H1 (cell line): ENCODE measurements around the gene UQCC5. TPM values are rescaled to one million over a fixed set of nuclear protein-coding genes. Genes with fewer than 3 reads are reported as not detected.

ENCODE experiments used
- CTCF ChIA-PET: fragments of 300-600 bp; sonication (Branson Sonifier 250); formaldehyde crosslinking; loops from one replicate; lab custom pipeline; 2021; ENCODE audit not compliant: partially characterized antibody; lab: Charles Lee
- POLR2A ChIA-PET: fragments of 300-600 bp; sonication (Branson Sonifier 250); formaldehyde crosslinking; loops from one replicate; lab custom pipeline; 2021; ENCODE audit warnings: inconsistent platforms; ENCODE audit not compliant: partially characterized antibody; lab: Charles Lee
- DNase-seq, 2 experiments: peaks; one replicate each; pipeline versions ENCODE4 v3.0.0 to v3.0.0-alpha.2; 2010 to 2022; ENCODE audit warnings: low spot score in 2 of 2, low read depth in 1 of 2, mixed read lengths in 1 of 2
- FAIRE-seq: peaks from 2 replicates; lab custom pipeline; 2011; peaks lifted over from hg19 to GRCh38; lab: Jason Lieb, UNC
- H2AFZ ChIP-seq: 2 replicates; pipeline ENCODE4 v1.8.1; 2012; ENCODE audit warnings: low read length, inconsistent platforms
- H2AK5ac ChIP-seq: 2 replicates; pipeline ENCODE4 v1.6.1; 2013; ENCODE audit warnings: low read depth, low read length
- H2BK120ac ChIP-seq: replicated peaks from 2 replicates; pipeline ENCODE3; 2013; ENCODE audit warnings: low read depth, low read length, inconsistent platforms
- H2BK12ac ChIP-seq: 2 replicates; pipeline ENCODE4 v1.6.1; 2013; ENCODE audit warnings: low read depth, low read length
- H2BK15ac ChIP-seq: 2 replicates; pipeline ENCODE4 v1.6.1; 2013; ENCODE audit warnings: low read length
- H2BK20ac ChIP-seq: 2 replicates; pipeline ENCODE4 v1.6.1; 2013; ENCODE audit warnings: low read length
- H2BK5ac ChIP-seq: 2 replicates; pipeline ENCODE4 v1.6.1; 2013; ENCODE audit warnings: low read depth, low read length
- H3K14ac ChIP-seq: 2 replicates; pipeline ENCODE4 v1.6.1; 2013; ENCODE audit warnings: inconsistent platforms; ENCODE audit not compliant: insufficient read length
- H3K18ac ChIP-seq: 2 replicates; pipeline ENCODE4 v1.6.1; 2013; ENCODE audit warnings: low read length; ENCODE audit errors: extremely low read depth
- H3K23ac ChIP-seq: 2 replicates; pipeline ENCODE4 v1.6.1; 2013; ENCODE audit warnings: inconsistent platforms; ENCODE audit not compliant: insufficient read length
- H3K23me2 ChIP-seq: 2 replicates; pipeline ENCODE4 v1.6.1; 2013; ENCODE audit warnings: low read depth, low read length
- H3K27ac ChIP-seq: 2 replicates; pipeline ENCODE4 v1.6.1; 2011; ENCODE audit warnings: low read depth, low read length, inconsistent platforms
- H3K27me3 ChIP-seq, 4 experiments: replicated peaks in 1 of 4; 1 replicate in 1 of 4; 2 replicates in 3 of 4; pipeline versions ENCODE4 v1.6.1 to v1.8.1; 2011 to 2013; ENCODE audit warnings: low read length in 3 of 4, mild to moderate bottlenecking in 3 of 4, inconsistent platforms in 2 of 4, mixed read lengths in 2 of 4, moderate library complexity in 1 of 4; ENCODE audit not compliant: control insufficient read depth in 3 of 4, insufficient read depth in 3 of 4; ENCODE audit errors: extremely low read depth in 1 of 4
- H3K36me3 ChIP-seq, 4 experiments: 2 replicates each; pipeline versions ENCODE4 v1.6.1 to v1.8.1; 2011 to 2013; ENCODE audit warnings: mild to moderate bottlenecking in 4 of 4, low read length in 3 of 4, moderate library complexity in 2 of 4, control low read depth in 1 of 4, inconsistent platforms in 1 of 4; ENCODE audit not compliant: insufficient read depth in 4 of 4, control insufficient read depth in 2 of 4
- H3K4ac ChIP-seq: replicated peaks from 2 replicates; pipeline ENCODE3; 2013; ENCODE audit warnings: low read length, low read depth, mixed read lengths, inconsistent platforms; ENCODE audit not compliant: insufficient read length
- H3K4me1 ChIP-seq, 4 experiments: replicated peaks in 1 of 4; 1 replicate in 1 of 4; 2 replicates in 3 of 4; pipeline versions ENCODE4 v1.6.1 to v1.8.1; 2011 to 2013; ENCODE audit warnings: low read length in 3 of 4, inconsistent platforms in 2 of 4, mixed read lengths in 1 of 4; ENCODE audit not compliant: insufficient read depth in 4 of 4, control insufficient read depth in 3 of 4
- H3K4me2 ChIP-seq, 2 experiments: 2 replicates each; pipeline versions ENCODE4 v1.6.1 to v1.8.1; 2011 to 2013; ENCODE audit warnings: low read depth in 2 of 2, low read length in 2 of 2, control low read depth in 1 of 2, inconsistent platforms in 1 of 2, mild to moderate bottlenecking in 1 of 2; ENCODE audit not compliant: insufficient read depth in 1 of 2
- H3K4me3 ChIP-seq, 4 experiments: fragments of 200-600, 300-600 bp in 1 of 4; sonication (generic), shearing (Covaris generic), sonication (Bioruptor Twin) in 1 of 4; 2 replicates each; pipeline versions ENCODE4 v1.5.1 to v1.8.1; 2011 to 2016; ENCODE audit warnings: low read length in 4 of 4, low read depth in 3 of 4, control low read depth in 2 of 4, inconsistent platforms in 2 of 4, mild to moderate bottlenecking in 2 of 4, mixed read lengths in 1 of 4, moderate library complexity in 1 of 4; ENCODE audit not compliant: insufficient read depth in 2 of 4; ENCODE audit errors: extremely low read depth in 1 of 4
- H3K56ac ChIP-seq: replicated peaks from 2 replicates; pipeline ENCODE3; 2013; ENCODE audit warnings: low read depth, mild to moderate bottlenecking, mixed read lengths, low read length, inconsistent platforms; ENCODE audit not compliant: insufficient read length
- H3K79me1 ChIP-seq: 2 replicates; pipeline ENCODE4 v1.6.1; 2013; ENCODE audit warnings: low read depth, low read length, control low read depth
- H3K79me2 ChIP-seq, 2 experiments: 2 replicates each; pipeline versions ENCODE4 v1.6.1 to v1.8.1; 2012 to 2013; ENCODE audit warnings: low read length in 2 of 2, mild to moderate bottlenecking in 2 of 2, inconsistent platforms in 1 of 2; ENCODE audit not compliant: insufficient read depth in 2 of 2, control insufficient read depth in 1 of 2
- H3K9ac ChIP-seq, 4 experiments: replicated peaks in 1 of 4; 1 replicate in 1 of 4; 2 replicates in 3 of 4; pipeline versions ENCODE4 v1.6.1 to v1.8.1; 2011 to 2013; ENCODE audit warnings: low read depth in 3 of 4, low read length in 3 of 4, control low read depth in 2 of 4, mild to moderate bottlenecking in 2 of 4, moderate library complexity in 2 of 4, inconsistent platforms in 1 of 4; ENCODE audit errors: extremely low read depth in 1 of 4
- H3K9me3 ChIP-seq, 2 experiments: 2 replicates each; pipeline versions ENCODE4 v1.6.1 to v1.8.1; 2012 to 2013; ENCODE audit warnings: mild to moderate bottlenecking in 2 of 2, moderate library complexity in 2 of 2, control low read depth in 1 of 2, inconsistent platforms in 1 of 2, low read depth in 1 of 2, low read length in 1 of 2, mixed read lengths in 1 of 2; ENCODE audit not compliant: insufficient read depth in 2 of 2
- H4K20me1 ChIP-seq, 2 experiments: replicated peaks in 1 of 2; 2 replicates each; pipeline versions ENCODE3 to v1.8.1; 2011 to 2013; ENCODE audit warnings: inconsistent platforms in 2 of 2, low read length in 2 of 2, mild to moderate bottlenecking in 1 of 2; ENCODE audit not compliant: insufficient read depth in 2 of 2, control insufficient read depth in 1 of 2
- H4K5ac ChIP-seq: 2 replicates; pipeline ENCODE4 v1.6.1; 2013; ENCODE audit warnings: low read length, low read depth, mixed read lengths, inconsistent platforms; ENCODE audit not compliant: insufficient read length
- H4K8ac ChIP-seq: 2 replicates; pipeline ENCODE4 v1.8.0; 2013; ENCODE audit warnings: mild to moderate bottlenecking, moderate library complexity, low read length, inconsistent platforms; ENCODE audit not compliant: insufficient read depth; ENCODE audit errors: extremely low read depth
- H4K91ac ChIP-seq: replicated peaks from 2 replicates; pipeline ENCODE3; 2013; ENCODE audit warnings: low read length, mixed read lengths, inconsistent platforms; ENCODE audit not compliant: insufficient read length
- ASH2L ChIP-seq: fragments of 200-600, 300-600 bp; sonication (generic); IDR thresholded peaks from one replicate; pipeline ENCODE4 v1.7.1; 2017; ENCODE audit warnings: low read length
- BCL11A ChIP-seq, 2 experiments: IDR thresholded peaks; one replicate each; pipeline ENCODE4 v1.6.1; 2011; ENCODE audit warnings: low read depth in 2 of 2, low read length in 2 of 2, mild to moderate bottlenecking in 2 of 2
- CBX8 ChIP-seq: fragments of 300-800, 300-1000 bp; sonication (generic); IDR thresholded peaks from 2 replicates; pipeline ENCODE4 v1.7.1; 2016; ENCODE audit warnings: low read depth, low read length, borderline replicate concordance
- CEBPB ChIP-seq: IDR thresholded peaks from 2 replicates; pipeline ENCODE4 v1.6.1; 2012; ENCODE audit warnings: low read depth, low read length
- CREB1 ChIP-seq: IDR thresholded peaks from 2 replicates; pipeline ENCODE4 v1.6.1; 2012; ENCODE audit warnings: inconsistent platforms
- EGR1 ChIP-seq: IDR thresholded peaks from 2 replicates; pipeline ENCODE4 v1.6.1; 2011; ENCODE audit warnings: low read depth, low read length, borderline replicate concordance
- GTF2F1 ChIP-seq: IDR thresholded peaks from 2 replicates; pipeline ENCODE4 v1.6.1; 2012; ENCODE audit warnings: low read depth, low read length, improper control_type of control experiment, borderline replicate concordance
- KDM5A ChIP-seq: fragments of 200-600 bp; IDR thresholded peaks from 2 replicates; pipeline ENCODE4 v1.7.1; 2012; ENCODE audit warnings: mild to moderate bottlenecking, low read length, inconsistent platforms, mixed read lengths
- SIN3A ChIP-seq, 2 experiments: IDR thresholded peaks in 1 of 2; conservative IDR thresholded peaks in 1 of 2; 2 replicates each; pipeline ENCODE4 v1.6.1; 2011 to 2012; ENCODE audit warnings: low read length in 2 of 2, improper control_type of control experiment in 1 of 2, low read depth in 1 of 2, mild to moderate bottlenecking in 1 of 2
- TEAD4 ChIP-seq: IDR thresholded peaks from 2 replicates; pipeline ENCODE4 v1.6.1; 2012; ENCODE audit warnings: low read depth, low read length, inconsistent platforms, mixed read lengths
- WGBS, 2 experiments: shearing (Covaris generic) in 1 of 2; methylation state at CpG; one replicate each; pipeline versions ENCODE4 v1.1.6 to v1.1.7; 2013 to 2015; ENCODE audit warnings: low lambda C conversion rate in 2 of 2, mixed read lengths in 2 of 2, inconsistent platforms in 1 of 2, low coverage in 1 of 2, missing lambda C conversion rate in 1 of 2; ENCODE audit not compliant: insufficient replicate concordance in 2 of 2, insufficient coverage in 1 of 2, insufficient read length in 1 of 2; ENCODE audit errors: extremely low coverage in 1 of 2, missing lambda C conversion rate in 1 of 2; 5-methylcytosine and 5-hydroxymethylcytosine counted together
- polyA plus RNA-seq, 7 experiments: library from polyadenylated mRNA; depleted of rRNA in 3 of 7; stranded (reverse) in 5 of 7; unstranded in 2 of 7; fragments of >200 nt in 5 of 7; fragments of 200-250 nt in 2 of 7; gene quantifications; 1 replicate in 5 of 7; 2 replicates in 1 of 7; 4 replicates in 1 of 7; pipeline versions ENCODE4 v1.2.1 to v1.2.3, GENCODE V29; 2011 to 2013; ENCODE audit warnings: missing spikeins in 2 of 7, mixed read lengths in 2 of 7
- total RNA-seq: library from RNA; stranded (reverse); fragmentation: NEBNext Ultra II Directional; extraction: Animal tissue kit (Norgen Biotek cat#: 25700); gene quantifications from 2 replicates; pipeline ENCODE4 v1.2.1, GENCODE V29; 2021
- TF ChIP-seq, protein P1 (sequence below): IDR thresholded peaks from 2 replicates; pipeline ENCODE4 v1.6.1; 2012; ENCODE audit warnings: inconsistent platforms
- TF ChIP-seq, protein P2 (sequence below), 3 experiments: IDR thresholded peaks; 1 replicate in 2 of 3; 2 replicates in 1 of 3; pipeline versions ENCODE4 v1.5.1 to v1.6.1; 2011; ENCODE audit warnings: low read length in 3 of 3, mild to moderate bottlenecking in 3 of 3, inconsistent platforms in 2 of 3, low read depth in 1 of 3, moderate library complexity in 1 of 3; ENCODE audit not compliant: insufficient read depth in 1 of 3; ENCODE audit errors: control extremely low read depth in 1 of 3

UQCC5 gene
- total and polyA plus RNA-seq, 2 of the 8 experiments (the other 6 are each of a cell fraction or from before 2014, with no cell fraction given) = 35.0 to 37.7 TPM

DNA sequence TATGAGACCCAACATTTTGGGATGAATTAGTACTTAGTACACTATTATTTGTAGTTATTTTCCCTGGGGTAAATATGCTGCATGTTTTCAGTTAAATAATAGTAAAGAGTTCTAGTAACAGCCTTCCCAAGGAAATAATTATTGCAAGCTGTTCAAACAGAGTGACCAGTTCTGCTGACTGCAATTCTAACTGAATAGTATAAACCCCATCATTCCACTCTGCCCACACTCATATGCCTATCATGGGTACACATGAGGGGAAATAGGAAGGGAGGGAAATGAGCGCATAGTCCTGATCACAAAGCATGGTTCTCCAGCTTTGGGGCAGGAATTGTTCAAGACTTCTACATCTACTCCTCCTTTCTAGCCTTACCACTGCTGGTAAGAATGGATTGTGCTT is 18.7 kb downstream of the UQCC5 start:
- ChIA-PET CTCF (no interaction called here), POLR2A (no interaction called here)
- TF ChIP-seq EGR1 (no peak), KDM5A (no peak), GTF2F1 (no peak), SIN3A (conservative IDR thresholded peaks at IDR 0.05 in 1 of 2, IDR thresholded peaks at IDR 0.05 in 1 of 2; ENCODE audit: low read depth in 1 of 2, low read length in 2 of 2) (no peak), CEBPB (no peak), ASH2L (no peak), CREB1 (no peak), CBX8 (no peak), BCL11A (IDR thresholded peaks at IDR 0.05; ENCODE audit: low read depth in 2 of 2, low read length in 2 of 2) (no peak), TEAD4 (no peak)
- TF ChIP-seq, protein P1, sequence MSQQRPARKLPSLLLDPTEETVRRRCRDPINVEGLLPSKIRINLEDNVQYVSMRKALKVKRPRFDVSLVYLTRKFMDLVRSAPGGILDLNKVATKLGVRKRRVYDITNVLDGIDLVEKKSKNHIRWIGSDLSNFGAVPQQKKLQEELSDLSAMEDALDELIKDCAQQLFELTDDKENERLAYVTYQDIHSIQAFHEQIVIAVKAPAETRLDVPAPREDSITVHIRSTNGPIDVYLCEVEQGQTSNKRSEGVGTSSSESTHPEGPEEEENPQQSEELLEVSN = no peak
- TF ChIP-seq, protein P2, sequence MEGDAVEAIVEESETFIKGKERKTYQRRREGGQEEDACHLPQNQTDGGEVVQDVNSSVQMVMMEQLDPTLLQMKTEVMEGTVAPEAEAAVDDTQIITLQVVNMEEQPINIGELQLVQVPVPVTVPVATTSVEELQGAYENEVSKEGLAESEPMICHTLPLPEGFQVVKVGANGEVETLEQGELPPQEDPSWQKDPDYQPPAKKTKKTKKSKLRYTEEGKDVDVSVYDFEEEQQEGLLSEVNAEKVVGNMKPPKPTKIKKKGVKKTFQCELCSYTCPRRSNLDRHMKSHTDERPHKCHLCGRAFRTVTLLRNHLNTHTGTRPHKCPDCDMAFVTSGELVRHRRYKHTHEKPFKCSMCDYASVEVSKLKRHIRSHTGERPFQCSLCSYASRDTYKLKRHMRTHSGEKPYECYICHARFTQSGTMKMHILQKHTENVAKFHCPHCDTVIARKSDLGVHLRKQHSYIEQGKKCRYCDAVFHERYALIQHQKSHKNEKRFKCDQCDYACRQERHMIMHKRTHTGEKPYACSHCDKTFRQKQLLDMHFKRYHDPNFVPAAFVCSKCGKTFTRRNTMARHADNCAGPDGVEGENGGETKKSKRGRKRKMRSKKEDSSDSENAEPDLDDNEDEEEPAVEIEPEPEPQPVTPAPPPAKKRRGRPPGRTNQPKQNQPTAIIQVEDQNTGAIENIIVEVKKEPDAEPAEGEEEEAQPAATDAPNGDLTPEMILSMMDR (IDR thresholded peaks at IDR 0.05; ENCODE audit: control extremely low read depth in 1 of 3, insufficient read depth in 1 of 3, low read depth in 1 of 3, low read length in 3 of 3) = no peak

More for the DNA sequence above, 18.7 kb downstream of the UQCC5 start:
- Histone ChIP-seq H2AK5ac (no peak overlapping the region), H3K9me3 (no peaks in the 10 kb centered on the region), H3K27ac (no peak overlapping the region), H3K9ac (no peak overlapping the region), H3K18ac (no peak overlapping the region), H2AFZ (no peak overlapping the region), H3K56ac (no peak overlapping the region), H2BK5ac (no peak overlapping the region), H3K23me2 (no peaks in the 10 kb centered on the region), H3K4me2 (no peak overlapping the region), H2BK15ac (no peak overlapping the region), H3K4me3 (no peak overlapping the region), H3K4me1 (no peaks in the 10 kb centered on the region), H3K79me2 (no peaks in the 10 kb centered on the region), H3K14ac (no peak overlapping the region), H3K27me3 (no peaks in the 10 kb centered on the region), H4K91ac (no peak overlapping the region), H2BK120ac (no peak overlapping the region), H3K4ac (no peak overlapping the region), H3K79me1 (peaks cover 2% of the 10 kb centered on the region), H3K23ac (no peak overlapping the region), H4K20me1 (peaks cover 0 to 3% of the 10 kb centered on the region in 2 experiments), H4K5ac (no peak overlapping the region), H2BK12ac (no peak overlapping the region), H3K36me3 (peaks cover 4 to 42% (median 17%) of the 10 kb centered on the region in 4 experiments; a peak in 5 of 8 replicates), H2BK20ac (no peak overlapping the region), H4K8ac (no peak overlapping the region)
- 93% methylated on average over 1 of the region's 1 CpG; no CpG with 5 or more reads in 1 of the 2 experiments for WGBS, 2 experiments
- DNase-seq (no peak), FAIRE-seq (no peak)
